ENCODE measurements around the gene CEACAM1. TPM values are rescaled to one million over a fixed set of nuclear protein-coding genes. Genes with fewer than 3 reads are reported as not detected.

Gene CEACAM1
- total RNA-seq, result 1.6 and 1.7 TPM in 2 replicates

GRCh38 chr19:42528354-42529247, at the start of gene CEACAM1:
Gene CEACAM1, minus strand, starts transcription at chr19:42528481. Its CDS starts 107 bp downstream, at chr19:42528374.
- Histone ChIP-seq H3K36me3 (ENCODE audit: control insufficient read depth, insufficient read depth, low read length) (no peaks in the 10 kb centered on the region), H3K27me3 (ENCODE audit: control insufficient read depth, insufficient read depth, low read length) (no peaks in the 10 kb centered on the region), H3K4me3 (ENCODE audit: low read depth, low read length) (no peak within 1 kb of the TSS)
- no peak for TF ChIP-seq CTCF (IDR thresholded peaks at IDR 0.05; ENCODE audit: insufficient read depth, low read length, severe bottlenecking)
- FAIRE-seq (no peak), DNase-seq (ENCODE audit: low read depth) (peak; percentile 55)

- DNase-seq (ENCODE audit: low read depth) (no peak), FAIRE-seq (no peak)
- TF ChIP-seq CTCF (IDR thresholded peaks at IDR 0.05; ENCODE audit: insufficient read depth, low read length, severe bottlenecking), result no peak
- Histone ChIP-seq H3K27me3 (ENCODE audit: control insufficient read depth, insufficient read depth, low read length) (peaks cover 4% of the 10 kb centered on the region), H3K4me3 (ENCODE audit: low read depth, low read length) (no peak overlapping the region), H3K36me3 (ENCODE audit: control insufficient read depth, insufficient read depth, low read length) (no peaks in the 10 kb centered on the region)
These were observed 48.7 kb upstream of the CEACAM1 start for GRCh38 chr19:42577016-42577415.

- H3K4me3 ChIP-seq (ENCODE audit: low read depth, low read length), result no peak overlapping the region
- FAIRE-seq (no peak), DNase-seq (ENCODE audit: low read depth) (no peak)
- peaks cover 4% of the 10 kb centered on the region for H3K27me3 ChIP-seq (ENCODE audit: control insufficient read depth, insufficient read depth, low read length)
- H3K36me3 ChIP-seq (ENCODE audit: control insufficient read depth, insufficient read depth, low read length), result no peaks in the 10 kb centered on the region
- TF ChIP-seq CTCF (IDR thresholded peaks at IDR 0.05; ENCODE audit: insufficient read depth, low read length, severe bottlenecking), result no peak
These were observed 48.0 kb upstream of the CEACAM1 start for GRCh38 chr19:42576241-42576640.

- H3K27me3 ChIP-seq (ENCODE audit: control insufficient read depth, insufficient read depth, low read length), result peaks cover 4% of the 10 kb centered on the region
- no peak for TF ChIP-seq CTCF (IDR thresholded peaks at IDR 0.05; ENCODE audit: insufficient read depth, low read length, severe bottlenecking)
- DNase-seq (ENCODE audit: low read depth) (no peak), FAIRE-seq (no peak)
- H3K4me3 ChIP-seq (ENCODE audit: low read depth, low read length), result no peak overlapping the region
- no peaks in the 10 kb centered on the region for H3K36me3 ChIP-seq (ENCODE audit: control insufficient read depth, insufficient read depth, low read length)
These were observed 45.4 kb upstream of the CEACAM1 start for GRCh38 chr19:42573642-42574041.

- no peaks in the 10 kb centered on the region for H3K27me3 ChIP-seq (ENCODE audit: control insufficient read depth, insufficient read depth, low read length)
- no peak for FAIRE-seq
- no peaks in the 10 kb centered on the region for H3K36me3 ChIP-seq (ENCODE audit: control insufficient read depth, insufficient read depth, low read length)
- TF ChIP-seq CTCF (IDR thresholded peaks at IDR 0.05; ENCODE audit: insufficient read depth, low read length, severe bottlenecking), result no peak
- no peak for DNase-seq (ENCODE audit: low read depth)
- no peak overlapping the region for H3K4me3 ChIP-seq (ENCODE audit: low read depth, low read length)
These were observed 42.8 kb upstream of the CEACAM1 start for GRCh38 chr19:42571116-42571515.
